Activated gamma-delta T cell treated with anti-CD3 and anti-CD28 coated beads, Interleukin-2, amount 50 U/mL, for 16 hours (primary cell): ENCODE measurements around the gene WLS.
"Not testable (repeated sequence)": the region's sequence is repeated elsewhere in the genome, so short reads cannot be mapped to it uniquely, and the experiment has no call there.

ENCODE experiments used
- DNase-seq: peaks from one replicate; pipeline ENCODE4 v3.0.0-alpha.2; 2020; ENCODE audit warnings: low read depth

WLS gene

DNA sequence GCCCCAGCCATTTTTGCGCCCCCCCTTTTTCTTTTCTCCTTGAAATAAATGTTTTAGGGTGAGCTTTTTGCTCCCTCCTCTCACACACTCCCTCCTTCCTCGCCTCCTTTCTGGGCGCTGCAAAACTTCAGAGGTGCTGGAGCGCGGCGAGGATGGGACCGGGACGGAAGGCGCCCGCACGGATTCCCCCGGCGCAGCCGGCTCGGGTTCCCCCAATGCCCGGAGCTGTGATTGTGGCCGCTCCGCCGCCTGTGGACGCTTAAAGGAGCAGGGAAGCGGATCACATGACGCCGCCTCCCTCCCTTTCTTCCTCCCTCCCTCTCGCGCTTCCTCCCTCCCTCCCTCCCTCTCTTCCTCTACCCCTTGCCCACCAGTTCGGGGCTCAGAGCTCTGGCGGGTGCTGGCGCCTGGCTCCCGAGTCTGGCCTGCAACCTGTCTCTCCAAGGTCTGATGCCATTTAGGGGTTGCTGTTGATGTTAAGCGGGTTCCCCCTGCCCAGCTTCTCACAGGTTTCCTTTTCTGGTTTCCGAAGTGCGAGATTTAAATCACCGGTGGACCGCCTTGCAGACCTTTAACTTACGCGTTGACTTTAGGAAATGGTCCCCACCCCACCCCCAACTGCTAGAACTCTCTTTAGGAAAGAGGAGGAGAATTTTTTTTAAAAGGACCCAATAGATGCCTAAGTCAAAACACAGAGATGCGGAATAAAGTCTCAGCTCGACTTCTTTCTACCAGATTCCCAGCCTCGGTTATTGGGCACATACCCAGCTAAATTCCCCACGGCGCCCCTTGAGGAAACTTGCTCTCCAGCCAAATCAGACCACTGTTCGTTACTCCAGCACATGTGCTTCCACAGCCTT lies at the start of gene WLS:
WLS (minus strand) TSS at position 235 of the 860 bp plus-strand sequence; CDS start at position 11, 224 bp downstream.
- no peak for DNase-seq

DNA sequence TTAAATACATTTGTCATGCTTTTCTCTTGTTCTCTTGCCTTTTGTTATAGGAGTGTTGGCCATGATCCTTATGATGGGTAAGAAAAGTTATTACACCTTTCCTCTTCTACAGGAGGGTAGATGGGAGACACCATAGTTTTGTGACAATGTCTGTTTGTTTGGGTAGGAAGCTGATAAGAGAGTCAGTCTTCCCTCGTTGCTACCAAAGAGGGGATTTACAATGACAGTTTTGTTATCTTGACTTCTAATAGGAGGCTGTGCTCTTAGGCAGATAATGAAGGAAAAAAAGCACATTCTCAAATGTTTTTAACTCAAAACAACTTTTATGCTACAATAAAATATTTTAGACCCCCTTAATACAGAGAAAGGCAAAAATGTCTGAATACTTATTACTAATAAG lies 48.0 kb upstream of the WLS start:
- DNase-seq, result no peak

DNA sequence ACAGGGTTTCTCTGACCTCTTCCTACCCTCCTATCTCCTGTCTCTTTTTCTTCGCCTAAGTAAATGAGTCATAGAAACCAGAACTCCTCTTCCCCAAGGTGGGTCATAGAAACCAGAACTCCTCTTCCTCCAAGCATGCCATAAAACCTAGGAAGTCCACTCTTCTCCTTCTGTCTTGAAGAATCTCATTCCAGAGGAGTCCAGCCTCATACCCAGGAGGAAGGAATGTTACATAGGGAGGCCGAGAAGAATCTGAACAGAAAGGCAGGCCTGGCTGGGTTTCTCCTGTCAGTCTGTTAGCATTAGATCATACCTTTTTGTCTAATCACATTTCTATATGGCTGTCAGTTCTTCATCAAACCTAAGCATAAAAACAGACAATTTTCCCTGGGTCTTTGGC lies 47.5 kb upstream of the WLS start:
- DNase-seq, result no peak

DNA sequence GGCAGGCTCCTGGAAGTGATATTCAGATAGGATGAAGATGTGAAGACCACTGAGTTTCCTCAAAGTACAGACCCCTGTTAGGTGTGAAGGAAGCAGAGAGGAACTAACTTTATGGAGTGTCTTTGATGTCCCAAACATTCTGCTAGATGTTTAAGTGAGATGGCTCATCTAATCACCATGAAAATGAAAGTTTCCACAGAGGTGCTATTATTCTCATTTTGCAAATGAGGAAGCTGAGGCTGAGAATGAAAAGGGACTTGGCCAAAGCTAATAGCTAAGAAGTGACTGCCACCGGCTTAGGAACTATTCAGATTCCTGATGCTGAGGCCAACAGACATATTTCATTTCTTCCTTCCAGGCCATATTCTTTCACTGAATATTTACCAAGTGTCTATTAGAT lies 45.9 kb upstream of the WLS start:
- DNase-seq, result no peak

DNA sequence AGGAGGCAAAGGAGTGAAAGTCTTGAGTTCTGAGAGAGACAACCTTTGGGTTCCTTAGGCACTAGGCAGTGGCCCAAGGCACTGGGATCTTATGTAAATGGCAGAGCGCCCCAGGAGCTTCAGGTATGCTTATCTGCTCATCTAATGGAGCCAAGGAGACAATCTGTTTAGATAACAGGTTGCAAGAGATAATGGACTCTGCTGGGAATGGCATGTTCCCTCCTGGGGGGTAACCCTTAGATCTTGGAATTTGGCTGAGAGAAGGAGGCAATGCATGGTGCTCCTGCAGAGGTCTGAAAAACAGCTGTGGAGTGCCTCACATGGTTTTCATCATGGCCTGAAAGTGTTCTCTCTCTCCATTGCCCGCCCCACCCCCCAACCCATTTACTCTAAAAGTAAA lies 44.1 kb upstream of the WLS start:
- DNase-seq, result no peak

DNA sequence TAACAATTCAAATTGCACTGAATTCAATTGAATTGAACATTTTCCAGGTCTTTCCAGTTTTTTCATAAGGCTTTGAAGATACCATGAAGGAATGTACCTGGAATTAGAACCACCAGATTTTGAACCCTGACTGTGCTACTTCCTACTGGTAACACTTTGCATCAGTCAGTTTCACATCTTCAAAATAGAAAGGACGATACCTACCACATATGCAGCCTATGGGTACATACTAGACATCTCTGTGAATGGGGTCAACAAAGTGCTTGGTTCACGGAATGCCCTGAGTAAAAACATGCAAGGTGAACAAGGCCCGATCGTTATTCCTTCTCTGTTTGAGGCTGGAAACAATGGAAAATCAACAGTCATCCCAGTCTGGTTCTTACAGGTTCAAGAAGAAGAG lies 41.2 kb upstream of the WLS start:
- DNase-seq, result no peak

DNA sequence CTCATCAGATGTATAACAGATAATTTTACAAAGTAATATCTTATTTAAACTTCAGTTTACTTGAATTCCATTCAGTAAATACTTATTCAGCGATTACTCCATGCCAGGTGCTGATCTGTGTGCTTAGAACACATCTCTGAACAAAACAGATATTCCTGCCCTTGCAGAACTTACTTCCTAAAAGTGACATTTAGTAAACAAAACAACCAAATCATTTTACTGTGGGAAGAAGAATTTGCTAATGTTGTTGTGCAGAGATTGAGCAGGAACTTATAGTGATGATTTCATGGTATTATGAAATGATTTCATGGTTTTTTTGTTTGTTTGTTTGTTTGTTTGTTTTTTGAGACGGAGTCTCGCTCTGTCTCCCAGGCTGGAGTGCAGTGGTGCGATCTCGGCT lies 39.3 kb upstream of the WLS start:
- no peak for DNase-seq

DNA sequence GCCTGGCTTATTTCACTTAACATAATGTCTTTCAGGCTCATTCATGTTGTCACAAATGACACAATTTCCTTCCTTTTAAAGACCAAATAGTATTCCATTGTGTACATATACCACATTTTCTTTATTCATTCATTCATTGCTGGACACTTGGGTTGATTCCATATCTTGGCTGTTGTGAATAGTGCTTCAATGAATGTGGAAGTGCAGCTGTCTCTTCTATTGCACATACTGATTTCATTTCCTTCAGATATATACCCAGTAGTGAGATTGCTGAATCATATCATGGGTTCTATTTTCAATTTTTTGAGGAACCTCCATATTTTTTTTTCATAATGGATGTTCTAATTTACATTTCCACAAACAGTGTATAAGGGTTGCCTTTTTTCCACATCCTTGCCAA lies 38.6 kb upstream of the WLS start:
- DNase-seq, result no peak

DNA sequence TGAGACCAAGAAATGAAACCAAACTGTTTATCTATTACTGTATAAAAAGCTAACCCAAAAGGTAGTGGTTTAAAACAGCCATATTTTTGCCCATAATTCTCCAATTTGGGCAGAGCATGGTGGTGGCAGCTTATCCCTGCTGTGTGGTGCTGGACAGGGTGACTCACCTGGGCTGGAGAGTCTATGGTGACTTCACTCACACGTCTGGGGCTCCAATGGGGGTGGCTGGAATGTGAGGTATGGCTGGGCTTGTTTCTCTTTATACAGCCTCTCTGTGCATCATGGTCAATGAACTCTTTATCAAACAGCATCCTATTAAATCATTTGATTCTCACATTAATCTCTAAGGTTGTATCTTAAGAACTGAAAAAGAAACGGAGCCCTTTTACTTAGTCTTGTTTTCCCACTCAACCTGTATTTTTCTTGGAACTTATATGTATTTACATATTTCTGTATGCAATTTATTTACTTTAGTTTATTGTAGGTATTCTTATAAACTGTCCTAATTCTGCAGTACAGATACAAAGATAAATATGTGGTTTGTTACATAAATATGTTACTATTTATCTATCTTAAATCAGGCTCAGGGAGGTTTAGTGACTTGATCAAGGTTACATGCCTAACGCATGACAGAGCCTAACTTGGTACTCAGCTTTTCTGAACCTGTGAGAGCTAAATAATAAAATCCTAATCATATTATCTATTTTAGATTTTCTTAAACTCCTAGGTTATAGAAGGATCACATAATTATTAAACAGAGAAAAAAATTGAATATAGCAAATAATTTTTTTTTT lies 37.5 kb upstream of the WLS start:
- DNase-seq, result no peak

DNA sequence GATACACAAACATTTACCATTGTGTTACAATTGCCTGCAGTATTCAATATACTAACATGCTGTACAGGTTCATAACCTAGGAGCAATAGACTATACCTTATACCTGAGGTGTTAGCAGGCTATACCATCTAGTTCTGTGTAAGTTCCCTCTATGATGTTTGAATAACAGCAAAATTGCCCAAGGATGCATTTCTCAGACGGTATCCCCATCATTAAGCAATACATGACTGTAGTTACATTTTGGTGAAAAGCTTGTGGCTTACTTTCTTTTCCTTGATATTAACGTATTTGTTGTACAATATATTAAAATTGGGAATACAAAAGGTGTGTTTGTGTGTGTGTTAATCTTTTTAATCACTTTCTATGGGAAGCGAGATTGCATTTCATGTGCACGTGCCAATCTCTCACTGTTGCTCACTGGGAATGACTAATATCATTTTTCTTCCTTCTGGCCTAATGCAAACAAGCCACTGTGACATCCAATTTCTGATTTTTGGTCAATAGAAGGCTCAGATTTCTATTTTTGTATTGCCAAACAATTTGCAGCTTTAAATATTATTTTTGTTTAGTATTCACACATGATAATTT lies 36.7 kb upstream of the WLS start:
- no peak for DNase-seq

DNA sequence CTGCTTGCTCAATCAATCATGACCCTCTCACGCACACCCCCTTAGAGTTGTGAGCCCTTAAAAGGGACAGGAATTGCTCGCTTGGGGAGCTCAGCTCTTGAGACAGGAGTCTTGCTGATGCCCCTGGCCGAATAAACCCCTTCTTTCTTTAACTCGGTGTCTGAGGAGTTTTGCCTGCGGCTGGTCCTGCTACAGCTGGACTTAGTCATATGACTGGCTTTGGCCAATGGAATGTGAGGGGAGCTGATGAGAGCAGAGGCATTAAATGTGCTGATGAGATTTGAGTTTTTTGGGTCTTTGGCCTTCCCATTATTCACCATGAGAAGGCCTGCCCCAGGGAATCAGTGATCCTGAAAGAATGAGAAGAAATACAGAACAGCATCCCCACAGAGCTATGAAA lies 24.5 kb upstream of the WLS start:
- DNase-seq, result not testable (repeated sequence)

DNA sequence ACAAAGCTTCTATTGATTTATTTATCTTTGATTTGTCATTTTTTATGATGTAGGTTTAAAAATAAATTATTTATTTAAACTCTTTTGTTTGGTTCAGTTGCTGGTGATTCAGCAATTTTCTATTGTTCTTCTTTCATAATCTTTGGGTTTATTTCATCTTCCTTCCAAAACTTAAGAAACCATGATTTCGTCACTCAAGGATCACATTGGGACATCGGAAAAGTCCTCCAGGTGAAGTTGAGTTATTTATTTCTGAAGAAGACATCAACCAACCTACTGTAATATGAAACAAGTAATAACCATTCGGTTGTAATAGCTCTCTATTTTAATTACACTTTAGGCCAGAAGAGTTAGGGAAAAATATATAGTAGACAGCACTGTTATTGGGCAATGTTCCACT lies 23.0 kb upstream of the WLS start:
- DNase-seq, result no peak

DNA sequence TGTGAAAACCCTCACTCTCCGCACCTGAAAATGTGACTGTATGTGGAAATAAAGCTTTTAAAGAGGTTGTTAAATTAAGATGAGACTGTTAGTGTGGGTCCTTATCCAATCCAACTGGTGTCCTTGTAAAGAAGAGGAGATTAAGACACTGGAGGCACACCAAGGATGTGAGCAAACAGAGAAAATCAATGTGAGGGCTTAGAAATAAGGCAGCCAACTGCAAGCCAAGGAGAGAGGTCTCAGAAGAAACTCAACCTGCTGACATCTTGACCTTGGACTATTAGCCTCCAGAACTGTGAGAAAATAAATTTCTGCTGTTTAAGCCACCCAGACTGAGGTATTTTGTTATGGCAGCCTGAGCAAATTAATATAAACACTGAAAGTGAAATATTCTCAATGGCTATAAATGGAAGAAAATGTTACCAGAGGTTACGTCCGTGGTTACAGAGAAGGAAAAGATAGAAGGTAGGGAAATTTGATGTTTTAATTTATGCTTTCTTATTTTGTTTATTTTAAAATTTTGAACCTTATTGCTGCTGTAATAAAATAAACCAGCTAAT lies 22.4 kb upstream of the WLS start:
- DNase-seq, result no peak

DNA sequence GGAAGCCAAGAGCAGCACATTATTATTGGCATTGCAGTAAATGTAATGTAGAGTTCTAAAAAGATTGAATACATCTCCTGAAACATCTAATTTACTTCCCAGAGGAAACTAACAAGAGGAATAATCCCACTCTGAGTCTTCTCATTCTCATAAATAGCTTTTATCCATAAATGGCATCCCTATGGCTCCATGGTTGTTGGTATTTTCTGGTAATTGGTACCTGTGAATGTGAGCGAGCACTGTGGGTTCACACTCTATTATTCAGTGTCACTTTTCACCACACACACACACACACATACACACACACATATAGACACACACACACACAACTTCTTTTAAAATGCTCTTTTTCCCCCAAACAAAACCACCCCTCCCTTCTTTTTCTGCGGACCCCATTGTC lies 4.7 kb upstream of the WLS start:
- DNase-seq, result no peak

DNA sequence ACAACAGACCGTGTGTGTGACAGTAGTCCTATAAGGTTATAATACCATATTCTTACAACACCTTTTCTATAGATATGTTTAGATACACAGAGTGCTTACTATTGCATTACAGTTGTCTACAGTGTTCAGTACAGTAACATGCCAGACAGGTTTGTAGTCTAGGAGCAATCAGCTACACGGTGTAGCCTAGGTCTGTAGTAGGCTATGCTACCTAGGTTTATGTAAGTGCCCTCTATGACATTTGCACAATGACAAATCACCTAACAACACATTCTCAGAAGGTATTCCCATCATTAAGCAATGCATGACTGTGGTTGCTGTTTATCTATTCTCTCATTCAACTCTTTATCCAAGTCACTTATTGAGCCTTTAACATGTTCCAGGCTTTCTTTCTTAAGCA lies 1.8 kb upstream of the WLS start:
- no peak for DNase-seq

DNA sequence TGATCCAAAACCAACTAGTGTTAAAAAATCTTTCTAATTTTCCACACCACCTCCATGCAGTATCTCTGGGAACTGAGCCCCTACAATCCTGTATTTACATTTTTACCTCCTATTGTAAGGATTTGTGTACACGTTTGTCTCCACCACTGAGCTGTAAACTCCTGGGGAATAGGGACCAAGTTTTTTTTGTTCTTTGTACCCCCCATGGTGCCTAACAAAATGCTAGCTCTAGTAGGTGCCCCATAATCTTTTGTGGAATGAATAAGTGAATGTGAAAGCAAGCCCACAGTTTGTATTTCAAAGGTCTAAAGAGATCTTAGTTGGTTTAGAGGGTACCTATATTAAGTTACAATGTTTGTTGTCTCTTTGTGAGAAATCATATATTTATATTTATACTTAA lies 879 bp upstream of the WLS start:
- no peak for DNase-seq

DNA sequence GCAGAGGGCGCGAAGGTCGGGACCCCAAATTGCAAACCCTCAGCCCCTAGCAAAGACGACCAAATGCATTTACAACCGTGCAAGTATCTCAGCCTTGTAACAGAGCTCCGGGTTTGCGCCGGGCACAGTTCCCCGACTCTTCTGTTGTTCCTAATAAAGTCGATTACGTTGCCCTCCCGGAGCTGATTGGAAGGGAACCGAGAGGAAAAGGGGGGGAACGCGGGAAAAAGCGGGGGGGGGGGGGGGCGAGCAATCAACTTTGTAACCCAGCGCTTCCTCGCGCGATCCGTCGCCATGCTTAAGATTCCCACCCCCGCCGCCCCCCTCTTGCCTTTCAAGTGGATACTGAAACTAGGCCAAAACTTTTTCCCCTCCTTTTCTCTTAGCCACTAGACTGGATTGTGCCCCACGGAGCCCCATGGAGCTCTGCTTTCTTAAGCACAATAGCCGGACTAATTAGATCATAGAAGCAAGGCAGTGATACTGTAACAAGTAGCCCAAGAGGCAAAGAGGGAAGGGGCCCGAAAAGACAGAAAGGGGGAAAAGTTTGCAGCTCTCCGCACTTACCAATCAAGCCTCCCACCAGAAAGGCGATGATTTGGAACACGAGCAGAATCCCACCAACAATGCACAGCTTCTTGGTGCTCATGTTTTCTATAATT lies 565 bp downstream of the WLS start:
- no peak for DNase-seq

DNA sequence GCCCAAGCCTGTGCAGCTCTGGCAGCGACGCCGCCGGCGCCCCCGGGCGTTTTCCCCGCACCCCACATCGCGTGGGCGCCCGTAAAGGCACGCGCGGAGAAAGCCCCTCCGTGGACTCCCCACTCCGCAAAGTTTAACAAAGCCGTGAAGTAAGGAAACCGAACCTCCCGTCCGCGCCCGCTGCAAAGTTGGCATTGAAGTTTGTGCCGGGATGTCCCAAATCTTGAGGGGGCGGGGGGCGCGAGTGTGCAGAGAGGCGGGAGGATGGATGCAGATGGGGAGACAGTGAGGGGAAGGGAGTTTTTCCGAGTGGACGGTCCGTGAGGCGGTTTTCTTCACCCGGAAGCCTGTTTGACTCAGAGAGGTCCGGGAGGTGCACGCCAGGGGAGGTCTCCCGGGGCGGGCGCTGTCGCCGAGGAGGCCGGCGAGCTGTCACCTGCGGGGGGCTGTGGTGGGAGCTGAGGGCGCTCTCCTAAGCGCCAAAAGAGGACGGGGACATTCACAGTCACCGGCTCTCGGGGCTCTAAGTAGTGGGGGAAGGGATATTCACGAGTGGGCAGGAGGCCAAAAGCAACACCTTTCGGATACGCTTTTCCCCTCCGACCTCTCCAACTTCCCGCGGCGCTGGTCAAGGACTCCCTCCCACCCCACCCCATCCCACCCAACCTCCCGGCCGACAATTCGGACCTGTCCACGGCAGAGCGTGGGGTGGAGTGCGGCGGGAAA lies 1.3 kb downstream of the WLS start:
- DNase-seq, result no peak

DNA sequence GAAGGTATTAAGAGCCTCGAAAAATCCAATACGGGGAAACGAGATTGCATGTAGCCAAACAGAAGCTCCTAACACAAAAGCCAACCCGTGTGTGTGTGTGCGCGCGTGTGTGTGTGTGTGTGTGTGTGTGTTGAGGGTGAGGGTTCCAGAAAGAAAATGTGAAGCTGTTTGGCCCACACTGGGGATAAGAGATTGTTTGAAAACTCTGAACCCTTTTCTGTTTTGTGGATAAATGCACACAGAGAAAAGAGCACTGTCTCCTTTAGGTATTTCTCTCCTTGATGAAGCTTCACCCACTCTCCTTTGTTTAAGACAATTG lies 1.9 kb downstream of the WLS start:
- no peak for DNase-seq

DNA sequence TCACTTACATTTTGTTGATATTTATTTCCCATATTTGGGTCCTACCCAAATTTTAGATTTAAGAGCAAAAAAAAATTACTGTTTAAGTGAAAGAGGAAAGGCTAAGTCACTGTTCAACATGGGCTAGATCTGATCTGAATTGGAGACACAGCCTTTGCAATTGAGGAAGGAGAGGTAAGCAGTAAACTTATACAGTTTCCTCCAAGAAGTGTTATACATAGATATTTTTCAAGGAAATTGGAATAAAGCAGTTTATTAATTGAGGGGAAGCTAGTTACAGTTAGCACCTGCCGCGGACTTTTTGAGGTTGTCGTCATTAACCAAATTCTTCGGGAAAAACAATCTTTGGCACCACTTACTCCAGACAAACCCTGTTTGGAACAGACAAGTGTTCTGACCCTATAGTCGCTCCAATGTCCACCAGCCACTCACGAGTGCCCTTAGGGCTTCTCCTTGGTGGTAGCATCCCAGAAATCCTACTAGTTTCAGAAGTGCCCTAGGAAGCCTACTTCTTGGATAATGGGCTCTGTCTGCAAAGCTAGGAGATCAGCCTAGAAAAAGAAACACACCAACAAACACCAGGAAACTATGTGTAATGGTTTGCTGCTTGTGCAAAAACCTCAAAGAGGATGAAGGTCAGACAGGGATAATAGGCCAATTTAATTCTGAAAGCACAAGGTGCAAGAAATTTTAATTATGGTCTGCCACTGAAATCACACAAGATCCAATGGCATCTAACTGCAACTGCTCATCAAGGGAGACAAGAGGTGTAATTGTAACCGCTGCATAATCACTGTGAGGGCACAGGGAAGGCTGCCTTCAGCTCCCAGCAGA lies 2.5 kb downstream of the WLS start:
- no peak for DNase-seq

DNA sequence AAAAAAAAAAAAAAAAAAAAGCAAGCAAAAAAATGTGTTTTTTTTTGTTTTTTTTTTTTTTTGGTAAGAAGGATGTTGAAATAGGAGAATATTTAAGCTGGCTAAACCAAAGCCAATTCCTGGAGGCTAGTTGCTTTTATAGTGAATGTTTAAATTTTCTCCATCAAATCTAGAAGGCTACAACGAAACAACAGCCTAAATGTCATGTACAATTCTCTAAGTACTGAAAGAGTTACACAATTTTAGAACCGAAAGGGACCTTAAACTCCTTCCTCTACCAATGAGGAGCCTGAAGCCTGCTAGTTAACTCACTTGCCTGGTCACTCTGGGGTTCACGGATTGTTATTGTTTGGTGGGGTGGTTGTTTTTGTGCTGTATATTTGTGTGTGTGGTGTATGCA lies 3.5 kb downstream of the WLS start:
- DNase-seq, result no peak
